HG03457 (cell line): Measurements from ENCODE around the gene PLPPR4.
"Not testable (repeated sequence)": the region's sequence is repeated elsewhere in the genome, so short reads cannot be mapped to it uniquely, and the experiment has no call there.

Experiments
- ATAC-seq: cut with Tn5 transposase; IDR thresholded peaks from one replicate; pipeline ENCODE4 v1.9.1; 2021; ENCODE audit warnings: moderate number of reproducible peaks; ENCODE audit not compliant: unreplicated experiment

The PLPPR4 gene

DNA sequence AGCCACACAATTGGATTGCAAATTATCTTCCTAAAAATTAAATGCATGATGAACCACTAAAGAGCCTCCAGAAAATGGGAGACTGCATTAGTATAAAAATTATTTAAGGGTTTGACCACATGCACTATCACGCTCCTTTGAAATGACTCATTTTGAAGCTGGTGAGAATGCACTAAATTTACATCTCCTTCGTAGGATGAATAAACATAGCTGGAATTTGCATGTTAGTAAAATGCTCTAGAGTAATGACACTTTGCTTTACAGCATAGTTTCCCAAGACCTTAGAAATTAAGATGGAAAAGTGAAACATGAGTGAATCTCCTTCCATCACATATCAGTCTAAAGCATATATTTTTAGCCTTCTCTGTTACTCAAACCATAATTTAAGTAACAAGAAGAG is 2.4 kb downstream of the PLPPR4 start:
- ATAC-seq: no peak

GRCh38 chr1:99268021-99268420 is 3.7 kb downstream of the PLPPR4 start:
- no peak for ATAC-seq

DNA sequence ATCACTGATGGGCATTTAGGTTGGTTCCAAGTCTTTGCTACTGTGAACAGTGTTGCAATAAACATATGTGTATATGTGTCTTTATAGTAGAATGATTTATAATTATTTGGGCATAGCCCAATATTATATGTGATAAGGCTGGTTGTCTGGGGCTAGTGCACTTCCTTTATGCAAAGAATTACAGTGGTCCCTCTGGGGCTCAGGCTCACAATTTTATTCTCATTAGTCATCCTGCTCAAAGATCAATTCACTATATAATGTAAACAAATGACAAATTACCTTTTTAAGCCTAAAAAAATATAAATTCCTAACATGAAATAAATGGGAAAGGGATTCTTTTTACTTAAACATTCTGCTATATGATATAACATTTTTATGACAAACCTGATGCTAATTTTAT is 5.0 kb downstream of the PLPPR4 start:
- ATAC-seq: no peak

- no peak for ATAC-seq
These were observed 6.4 kb downstream of the PLPPR4 start for GRCh38 chr1:99270646-99271045.

GRCh38 chr1:99271249-99271648 is 7.0 kb downstream of the PLPPR4 start:
- no peak for ATAC-seq

DNA sequence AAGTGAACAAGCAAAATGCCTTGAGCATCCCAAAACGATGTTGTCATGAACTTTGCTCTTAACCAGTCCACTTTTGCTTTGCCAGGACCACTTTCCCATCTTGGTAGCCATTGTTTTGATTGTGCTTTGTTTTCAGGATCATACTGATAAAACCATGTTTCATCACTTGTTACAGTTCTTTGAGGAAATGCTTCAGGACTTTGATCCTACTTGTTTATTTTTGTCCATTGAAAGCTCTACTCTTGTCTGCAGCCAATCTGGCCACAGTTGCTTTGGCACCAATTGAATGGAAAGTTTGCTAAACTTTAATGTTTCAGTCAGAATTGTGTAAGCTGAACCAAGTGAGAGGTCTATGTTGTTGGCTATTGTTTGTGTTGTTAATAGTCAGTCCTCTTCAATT is 12.8 kb downstream of the PLPPR4 start:
- no peak for ATAC-seq

DNA sequence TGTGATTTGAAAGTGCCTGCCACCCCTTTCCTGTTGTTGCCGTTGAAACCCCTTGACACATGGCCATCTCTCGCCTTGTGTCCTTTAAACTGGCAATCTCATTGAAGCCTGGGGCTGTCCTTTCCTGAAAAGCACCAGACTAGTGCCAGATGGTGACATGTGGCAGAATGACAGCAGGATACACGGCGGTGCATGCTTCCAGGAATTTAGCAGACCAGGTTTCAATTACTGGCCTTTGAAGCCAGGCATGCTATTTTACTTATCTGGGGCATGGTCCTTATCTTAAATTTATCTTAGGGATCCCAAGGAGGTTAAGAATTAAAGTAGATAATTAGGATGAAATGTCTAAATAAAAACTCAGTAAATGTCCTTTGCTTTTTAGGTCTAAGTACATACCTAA is 15.2 kb downstream of the PLPPR4 start:
- ATAC-seq: no peak

- no peak for ATAC-seq
These were observed 16.8 kb downstream of the PLPPR4 start for GRCh38 chr1:99281105-99281504.

- no peak for ATAC-seq
These were observed 18.2 kb downstream of the PLPPR4 start for GRCh38 chr1:99282536-99282935.

- ATAC-seq: not testable (repeated sequence)
These were observed 19.2 kb downstream of the PLPPR4 start for GRCh38 chr1:99283521-99283920.

GRCh38 chr1:99292886-99293285 is 28.6 kb downstream of the PLPPR4 start:
- ATAC-seq: no peak

DNA sequence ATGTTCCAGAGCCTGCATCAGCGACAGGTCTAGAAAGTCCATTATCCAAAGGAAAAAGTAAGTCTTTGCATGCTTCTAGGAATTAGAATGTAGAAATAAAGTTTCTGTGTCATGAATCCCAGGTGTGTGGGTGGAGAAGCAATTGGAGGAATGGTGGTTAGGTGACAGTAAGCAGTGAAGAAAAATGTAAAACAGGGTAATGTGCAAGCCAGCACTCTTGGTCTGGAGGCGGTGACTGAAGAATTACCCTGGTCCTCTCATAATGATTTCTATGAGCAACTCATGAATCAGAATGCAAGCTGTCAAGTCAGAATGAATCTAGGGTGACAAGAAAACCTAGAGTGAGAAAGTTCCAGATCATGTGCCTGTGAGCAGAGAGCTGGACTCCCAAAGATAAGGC is 33.6 kb downstream of the PLPPR4 start:
- ATAC-seq: no peak

DNA sequence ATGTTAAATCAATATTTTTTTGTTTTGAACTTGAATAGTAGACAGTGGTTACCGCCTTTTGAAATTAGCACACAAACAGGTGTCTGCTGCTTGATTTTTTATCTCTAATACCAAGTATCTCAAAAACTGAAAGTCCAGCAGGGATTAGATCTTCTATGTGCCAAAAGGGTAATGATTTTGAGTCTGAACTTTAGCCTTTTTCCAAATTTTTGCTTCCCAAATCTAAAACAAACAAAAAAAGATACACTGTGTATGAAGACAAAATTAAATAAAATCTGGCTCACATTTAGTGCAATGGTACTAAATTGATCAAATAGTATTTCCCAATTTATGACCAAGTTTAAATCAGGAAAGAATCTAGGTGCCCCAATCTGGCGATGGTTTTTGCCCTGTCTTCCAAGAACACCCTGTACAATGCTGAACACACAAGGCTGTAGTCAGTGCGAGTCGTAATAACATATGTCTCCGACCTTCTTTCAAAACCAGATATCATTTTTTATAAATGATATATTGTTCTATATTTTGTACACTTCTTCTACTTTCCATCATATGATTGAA is 40.5 kb downstream of the PLPPR4 start:
- no peak for ATAC-seq

DNA sequence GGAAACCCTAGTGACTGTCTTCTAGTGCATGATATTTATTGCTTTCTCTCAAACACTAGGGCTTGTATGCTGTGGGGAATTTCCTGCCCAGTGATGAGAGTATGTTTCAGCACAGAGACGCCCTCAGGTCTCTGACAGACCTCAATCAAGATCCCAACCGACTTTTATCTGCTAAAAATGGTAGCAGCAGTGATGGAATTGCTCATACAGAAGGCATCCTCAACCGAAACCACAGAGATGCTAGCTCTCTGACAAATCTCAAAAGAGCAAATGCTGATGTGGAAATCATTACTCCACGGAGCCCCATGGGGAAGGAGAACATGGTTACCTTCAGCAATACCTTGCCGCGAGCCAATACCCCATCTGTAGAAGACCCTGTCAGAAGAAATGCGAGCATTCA is 41.3 kb downstream of the PLPPR4 start:
- no peak for ATAC-seq

- ATAC-seq: no peak
These were observed 41.8 kb downstream of the PLPPR4 start for GRCh38 chr1:99306056-99306455.

DNA sequence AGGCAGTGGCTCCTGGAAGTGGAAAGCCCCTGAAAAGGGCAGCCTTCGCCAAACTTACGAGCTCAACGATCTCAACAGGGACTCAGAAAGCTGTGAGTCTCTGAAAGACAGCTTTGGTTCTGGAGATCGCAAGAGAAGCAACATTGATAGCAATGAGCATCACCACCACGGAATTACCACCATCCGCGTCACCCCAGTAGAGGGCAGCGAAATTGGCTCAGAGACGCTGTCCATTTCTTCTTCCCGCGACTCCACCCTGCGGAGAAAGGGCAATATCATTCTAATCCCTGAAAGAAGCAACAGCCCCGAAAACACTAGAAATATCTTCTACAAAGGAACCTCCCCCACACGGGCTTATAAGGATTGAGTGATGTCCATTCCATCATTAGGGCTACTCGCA is 42.4 kb downstream of the PLPPR4 start:
- ATAC-seq: no peak

DNA sequence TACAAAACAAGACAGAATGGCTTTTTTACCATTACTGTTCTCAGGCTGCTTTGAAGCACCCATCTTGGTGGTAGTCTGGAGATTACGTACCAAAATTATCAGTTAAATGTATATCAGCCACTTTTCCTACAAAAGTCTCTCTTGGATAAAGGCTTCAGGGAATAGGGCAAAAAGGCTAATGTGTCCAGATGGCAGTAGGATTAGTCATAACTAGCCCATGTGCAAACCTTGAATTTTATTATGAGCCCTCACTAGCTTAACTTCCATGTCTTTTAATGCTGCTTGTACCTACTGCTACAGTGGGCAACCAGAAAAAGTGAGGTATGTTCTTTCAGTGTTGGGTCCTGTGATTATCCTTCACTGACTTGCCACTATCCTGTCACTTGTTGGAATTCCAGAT is 51.0 kb downstream of the PLPPR4 start:
- ATAC-seq: no peak

- no peak for ATAC-seq
These were observed 62.1 kb downstream of the PLPPR4 start for GRCh38 chr1:99326215-99326949.

DNA sequence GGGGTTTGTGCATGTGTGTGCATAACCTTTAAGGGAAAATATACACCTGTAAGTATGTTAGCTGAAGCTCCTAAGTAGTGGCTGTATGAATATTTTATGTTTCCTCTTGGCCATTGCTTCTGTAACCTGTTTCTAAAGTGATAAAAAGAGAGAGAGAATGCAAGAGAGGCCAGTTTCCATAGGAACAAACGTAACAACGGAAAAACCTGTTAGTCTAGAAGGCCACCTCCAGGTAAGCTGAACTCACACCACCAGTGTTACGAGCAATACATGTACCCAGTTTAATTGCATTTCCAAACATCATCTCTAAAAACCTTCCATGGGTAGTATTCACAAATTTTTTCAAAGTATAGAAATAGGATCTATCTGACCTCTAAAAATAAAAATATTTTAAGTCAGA is 63.1 kb downstream of the PLPPR4 start:
- no peak for ATAC-seq

DNA sequence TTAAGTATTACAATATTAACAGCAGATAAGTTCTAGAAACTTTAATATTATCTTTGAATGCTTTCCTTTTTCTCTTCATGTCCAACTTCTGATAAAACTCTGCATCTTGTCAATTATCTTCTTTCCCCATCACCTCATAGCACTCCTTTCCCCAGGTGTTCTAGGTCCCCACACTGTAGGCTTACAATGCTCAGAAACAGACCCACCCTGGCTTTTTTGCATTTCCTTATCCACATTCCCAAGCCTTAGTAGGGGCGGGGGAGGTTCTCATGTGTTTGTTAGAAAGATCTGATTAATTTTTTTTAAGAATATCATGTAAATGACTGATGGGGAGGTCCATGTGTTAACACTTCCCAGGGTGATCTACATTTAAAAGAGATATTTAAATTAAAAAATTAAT is 63.9 kb downstream of the PLPPR4 start:
- no peak for ATAC-seq

GRCh38 chr1:99331083-99331482 is 66.8 kb downstream of the PLPPR4 start:
- ATAC-seq: no peak

DNA sequence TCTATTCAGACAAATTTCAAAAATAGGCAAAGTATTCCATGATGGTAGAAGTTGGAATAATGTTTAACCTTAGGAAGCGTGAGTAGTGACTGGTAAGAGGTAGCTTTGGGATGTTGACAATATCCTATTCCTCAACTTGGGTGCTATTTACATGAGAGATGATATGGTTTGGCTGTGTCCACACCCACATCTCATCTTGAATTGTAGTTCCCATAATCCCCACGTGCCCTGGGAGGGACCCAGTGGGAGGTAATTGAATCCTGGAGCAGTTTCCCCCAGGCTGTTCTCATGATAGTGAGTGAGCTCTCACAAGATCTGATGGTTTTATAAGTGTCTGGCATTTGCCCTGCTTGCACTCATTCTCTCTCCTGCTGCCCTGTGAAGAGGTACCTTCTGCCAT is 67.3 kb downstream of the PLPPR4 start:
- ATAC-seq: no peak

DNA sequence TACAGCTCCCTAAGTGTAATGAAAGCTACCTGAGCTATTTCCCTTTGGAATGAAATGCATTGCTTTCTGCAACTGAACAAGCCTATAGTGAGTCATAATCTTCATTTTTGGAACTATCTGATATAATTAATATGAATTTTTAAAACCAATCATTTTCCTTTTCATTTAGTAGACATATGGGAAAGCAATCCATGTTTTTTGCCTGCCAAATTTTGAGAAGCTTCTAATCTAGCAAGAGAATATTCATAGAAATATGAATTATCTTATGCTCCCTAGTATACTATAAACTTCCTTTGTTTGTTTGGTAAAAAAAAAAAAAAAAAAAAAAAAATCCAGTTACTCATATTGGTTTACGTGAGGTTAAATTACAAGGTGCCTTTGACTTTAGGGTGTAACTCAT is 68.3 kb downstream of the PLPPR4 start:
- no peak for ATAC-seq
